Superior temporal gyrus (tissue), 1 donor: Measurements from ENCODE around the gene TMCC3.

Experiments used
- DNase-seq: peaks from one replicate; pipeline ENCODE4 v3.0.0-alpha.2; 2016; ENCODE audit errors: extremely low spot score

Gene TMCC3

DNA sequence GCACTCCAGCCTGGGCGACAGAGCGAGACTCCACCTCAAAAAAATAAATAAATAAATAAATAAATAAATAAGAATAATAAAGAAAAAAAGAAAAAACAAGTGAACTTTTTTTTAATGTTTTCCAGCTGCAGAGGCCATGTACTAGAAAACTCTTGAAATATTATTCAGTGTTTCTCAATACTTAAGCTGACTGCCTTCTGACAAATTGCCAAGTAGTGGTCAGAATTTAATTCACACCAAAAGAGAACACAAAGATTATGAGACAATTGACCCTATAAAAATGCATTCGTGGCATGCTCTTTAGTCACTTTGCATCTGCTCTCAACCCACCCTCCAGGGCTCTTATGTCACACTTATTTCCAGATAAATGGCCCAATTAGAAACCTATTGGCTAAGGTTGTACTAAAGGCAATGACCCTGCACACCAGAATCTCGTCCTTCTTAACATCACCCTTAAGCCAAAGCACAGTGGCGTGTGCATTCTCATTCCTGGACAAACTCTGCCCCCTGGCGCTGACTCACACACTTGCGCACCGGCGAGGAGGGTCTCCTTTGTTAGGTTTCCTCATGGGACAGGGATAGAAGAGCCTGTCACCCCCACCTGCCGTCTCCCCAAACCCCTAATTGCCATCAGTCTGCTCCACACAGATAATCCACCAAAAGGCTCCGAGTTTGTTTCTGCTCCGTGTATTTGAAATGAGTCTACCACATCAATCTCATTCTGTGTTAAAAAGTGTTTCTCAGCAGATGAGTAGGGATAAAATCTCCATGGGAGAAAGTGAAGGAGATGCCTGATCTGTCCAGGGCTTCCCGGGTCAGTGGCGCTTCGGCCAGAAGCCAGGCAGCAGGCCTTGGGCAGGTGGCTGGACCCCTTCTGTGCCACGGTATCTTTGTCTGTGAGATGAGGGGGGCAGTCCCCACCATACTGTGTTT, 117.6 kb downstream of the TMCC3 start:
- DNase-seq: peak; percentile 85

DNA sequence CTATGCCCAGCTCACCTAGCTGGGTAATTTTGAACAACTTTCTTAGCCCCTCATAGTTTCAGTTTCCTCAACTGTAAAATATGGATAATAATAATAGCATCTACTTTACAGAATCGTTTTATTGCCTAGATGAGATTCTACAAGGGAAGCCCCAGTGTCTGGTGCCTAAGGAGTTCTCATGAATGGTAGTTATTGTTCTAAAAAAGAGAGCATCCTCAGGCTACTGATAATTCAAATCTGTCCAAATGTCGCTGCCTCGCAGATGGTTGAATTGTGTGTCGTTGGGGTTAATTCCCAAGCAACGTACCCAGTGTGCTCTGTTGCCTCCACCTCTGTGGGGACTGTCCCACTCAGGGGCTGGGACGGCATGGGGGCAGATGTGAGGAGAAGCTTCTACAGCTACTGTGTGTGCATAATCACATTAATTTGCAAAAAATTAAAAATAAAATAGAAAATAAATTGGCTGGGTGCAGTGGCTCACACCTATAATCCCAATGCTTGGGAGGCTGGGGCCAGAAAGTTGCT, 119.1 kb downstream of the TMCC3 start:
- no peak for DNase-seq

DNA sequence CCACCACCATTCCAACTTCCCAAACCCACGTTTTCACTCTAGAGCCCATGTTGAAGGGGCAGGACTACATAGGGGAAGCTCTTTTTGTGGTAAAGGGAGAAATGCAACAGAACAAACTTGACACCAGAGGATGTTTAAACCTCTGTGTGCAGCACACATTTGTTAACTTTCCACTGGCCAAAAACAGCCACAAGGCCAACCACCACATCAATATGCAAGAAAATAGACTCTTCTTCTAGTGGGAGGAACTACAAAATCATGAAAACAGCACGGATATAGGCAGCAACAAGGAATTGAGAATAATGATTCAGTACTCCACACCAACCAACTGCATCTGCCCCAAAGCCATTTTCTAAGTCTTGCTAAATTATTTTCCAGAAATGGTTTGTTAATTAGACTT, 124.4 kb downstream of the TMCC3 start:
- no peak for DNase-seq
